ENCODE data around the gene USHBP1. TPM values are rescaled to one million over a fixed set of nuclear protein-coding genes. Genes with fewer than 3 reads are reported as not detected.
A peak's percentile ranks its signal among the peaks of the same experiment; 100 is the strongest.

USHBP1 gene, protein sequence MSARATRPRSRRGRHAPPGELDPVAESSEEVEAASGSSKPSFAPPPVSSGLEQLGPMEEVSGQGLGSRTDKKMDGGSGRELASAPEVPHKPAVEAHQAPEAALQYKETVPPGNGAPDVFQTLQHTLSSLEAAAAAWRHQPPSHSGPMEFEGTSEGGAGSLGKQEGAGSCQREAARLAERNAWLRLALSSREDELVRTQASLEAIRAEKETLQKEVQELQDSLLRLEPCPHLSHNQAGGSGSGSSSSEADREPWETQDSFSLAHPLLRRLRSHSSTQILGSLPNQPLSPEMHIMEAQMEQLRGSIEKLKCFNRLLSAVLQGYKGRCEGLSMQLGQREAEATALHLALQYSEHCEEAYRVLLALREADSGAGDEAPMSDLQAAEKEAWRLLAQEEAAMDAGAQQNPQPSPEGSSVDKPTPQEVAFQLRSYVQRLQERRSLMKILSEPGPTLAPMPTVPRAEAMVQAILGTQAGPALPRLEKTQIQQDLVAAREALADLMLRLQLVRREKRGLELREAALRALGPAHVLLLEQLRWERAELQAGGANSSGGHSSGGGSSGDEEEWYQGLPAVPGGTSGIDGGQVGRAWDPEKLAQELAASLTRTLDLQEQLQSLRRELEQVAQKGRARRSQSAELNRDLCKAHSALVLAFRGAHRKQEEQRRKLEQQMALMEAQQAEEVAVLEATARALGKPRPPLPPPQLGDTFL
- total RNA-seq (1 to 10 TPM; 2.6 to 8.6 (median 3.3) TPM), polyA plus RNA-seq (1 to 10 TPM; 3.7 to 5.0 (median 4.0) TPM)
- long read RNA-seq, donor 1, partial matches to known transcripts: 1 of 3 reads
- long read RNA-seq, donor 1, other reads (novel, unspliced or antisense): 1 of 3 reads
- long read RNA-seq, donor 2, partial matches to known transcripts: 2 of 6 reads
- long read RNA-seq, donor 2, other reads (novel, unspliced or antisense): 2 of 6 reads

DNA sequence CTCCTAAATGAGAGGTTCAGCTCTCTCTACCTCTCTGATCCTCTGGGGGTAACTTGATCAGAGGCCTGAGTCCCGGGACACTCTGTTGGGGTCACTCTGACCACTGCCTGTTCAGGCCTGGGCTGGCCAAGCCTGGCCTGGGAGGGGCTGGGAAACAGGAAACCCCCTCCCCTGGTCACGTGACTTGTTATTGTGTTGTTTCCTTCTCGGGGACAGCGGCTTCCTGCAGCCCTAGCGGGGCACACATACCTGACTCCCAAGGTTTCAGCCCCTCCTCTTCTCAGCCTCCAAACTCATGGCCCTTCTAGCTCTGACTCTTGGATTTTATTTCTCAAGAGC, at the start of gene USHBP1:
TSS of gene USHBP1 (minus strand) at position 105 of the 339 bp plus-strand sequence. CDS start 446 bp downstream, outside the sequence.
- ATAC-seq (no peak), DNase-seq (peak; percentile 30 to 60)
- Histone ChIP-seq H3K27ac (peak within 1 kb of the TSS; percentile 32), H3K4me3 (peak within 1 kb of the TSS; percentile 52), H3K36me3 (ENCODE audit: insufficient read depth in 1 of 2, low read depth in 1 of 2) (peaks cover 0 to 9% of the 10 kb centered on the region in 2 donors), H3K27me3 (ENCODE audit: insufficient read depth in 3 of 3, low read length in 2 of 3) (no peaks in the 10 kb centered on the region), H3K9me3 (no peaks in the 10 kb centered on the region), H3K4me1 (peaks cover 7% of the 10 kb centered on the region)
- intact Hi-C loops (cut with DNase I): no loop called here
- TF ChIP-seq, protein P1, sequence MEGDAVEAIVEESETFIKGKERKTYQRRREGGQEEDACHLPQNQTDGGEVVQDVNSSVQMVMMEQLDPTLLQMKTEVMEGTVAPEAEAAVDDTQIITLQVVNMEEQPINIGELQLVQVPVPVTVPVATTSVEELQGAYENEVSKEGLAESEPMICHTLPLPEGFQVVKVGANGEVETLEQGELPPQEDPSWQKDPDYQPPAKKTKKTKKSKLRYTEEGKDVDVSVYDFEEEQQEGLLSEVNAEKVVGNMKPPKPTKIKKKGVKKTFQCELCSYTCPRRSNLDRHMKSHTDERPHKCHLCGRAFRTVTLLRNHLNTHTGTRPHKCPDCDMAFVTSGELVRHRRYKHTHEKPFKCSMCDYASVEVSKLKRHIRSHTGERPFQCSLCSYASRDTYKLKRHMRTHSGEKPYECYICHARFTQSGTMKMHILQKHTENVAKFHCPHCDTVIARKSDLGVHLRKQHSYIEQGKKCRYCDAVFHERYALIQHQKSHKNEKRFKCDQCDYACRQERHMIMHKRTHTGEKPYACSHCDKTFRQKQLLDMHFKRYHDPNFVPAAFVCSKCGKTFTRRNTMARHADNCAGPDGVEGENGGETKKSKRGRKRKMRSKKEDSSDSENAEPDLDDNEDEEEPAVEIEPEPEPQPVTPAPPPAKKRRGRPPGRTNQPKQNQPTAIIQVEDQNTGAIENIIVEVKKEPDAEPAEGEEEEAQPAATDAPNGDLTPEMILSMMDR (IDR thresholded peaks at IDR 0.05): no peak
- 25 to 30% (median 30%) methylated on average over 5 of the region's 5 CpGs for WGBS, 3 donors

DNA sequence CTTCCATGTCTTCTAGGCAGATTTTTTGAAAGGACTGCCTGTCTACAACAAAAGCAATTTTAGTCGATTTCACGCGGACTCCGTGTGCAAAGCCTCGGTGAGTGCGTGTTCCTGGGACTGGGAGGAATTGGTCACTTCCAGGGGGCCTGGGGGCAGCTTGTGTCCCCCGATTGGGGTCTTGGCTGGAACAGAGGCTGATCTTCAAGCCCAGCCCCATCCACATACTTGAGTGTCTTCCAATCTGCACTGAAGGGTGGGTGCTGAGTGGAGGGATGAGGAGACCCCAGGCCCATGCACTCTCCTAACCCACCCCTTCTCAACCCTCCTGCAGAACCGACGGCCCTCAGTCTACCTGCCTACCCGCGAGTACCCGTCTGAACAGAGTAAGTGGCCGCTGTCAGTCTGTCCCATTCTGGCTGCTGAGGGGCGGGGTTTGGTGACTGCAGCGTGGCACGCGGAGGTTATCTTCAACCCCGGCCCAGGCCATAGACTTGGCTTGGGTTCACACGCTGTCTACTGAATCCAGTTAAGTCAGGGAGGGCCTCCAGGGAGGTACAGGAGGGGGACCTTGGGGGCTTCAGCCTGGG, 49.6 kb upstream of the USHBP1 start:
- H3K36me3 ChIP-seq (ENCODE audit: insufficient read depth in 1 of 2, low read depth in 1 of 2): peaks cover 0 to 41% of the 10 kb centered on the region in 2 donors
- ATAC-seq: no peak
- no peak for DNase-seq
- 90 to 91% (median 90%) methylated on average over 19 of the region's 19 CpGs for WGBS, 3 donors
- no peaks in the 10 kb centered on the region for H3K9me3 ChIP-seq
- peaks cover 21% of the 10 kb centered on the region for H3K4me1 ChIP-seq
- intact Hi-C loops (cut with DNase I): no loop called here
- TF ChIP-seq, protein P1 (IDR thresholded peaks at IDR 0.05): no peak
- H3K27ac ChIP-seq: no peak overlapping the region
- peaks cover 0 to 1% (median 0%) of the 10 kb centered on the region in 3 donors for H3K27me3 ChIP-seq (ENCODE audit: insufficient read depth in 3 of 3, low read length in 2 of 3)
- no peak overlapping the region for H3K4me3 ChIP-seq

DNA sequence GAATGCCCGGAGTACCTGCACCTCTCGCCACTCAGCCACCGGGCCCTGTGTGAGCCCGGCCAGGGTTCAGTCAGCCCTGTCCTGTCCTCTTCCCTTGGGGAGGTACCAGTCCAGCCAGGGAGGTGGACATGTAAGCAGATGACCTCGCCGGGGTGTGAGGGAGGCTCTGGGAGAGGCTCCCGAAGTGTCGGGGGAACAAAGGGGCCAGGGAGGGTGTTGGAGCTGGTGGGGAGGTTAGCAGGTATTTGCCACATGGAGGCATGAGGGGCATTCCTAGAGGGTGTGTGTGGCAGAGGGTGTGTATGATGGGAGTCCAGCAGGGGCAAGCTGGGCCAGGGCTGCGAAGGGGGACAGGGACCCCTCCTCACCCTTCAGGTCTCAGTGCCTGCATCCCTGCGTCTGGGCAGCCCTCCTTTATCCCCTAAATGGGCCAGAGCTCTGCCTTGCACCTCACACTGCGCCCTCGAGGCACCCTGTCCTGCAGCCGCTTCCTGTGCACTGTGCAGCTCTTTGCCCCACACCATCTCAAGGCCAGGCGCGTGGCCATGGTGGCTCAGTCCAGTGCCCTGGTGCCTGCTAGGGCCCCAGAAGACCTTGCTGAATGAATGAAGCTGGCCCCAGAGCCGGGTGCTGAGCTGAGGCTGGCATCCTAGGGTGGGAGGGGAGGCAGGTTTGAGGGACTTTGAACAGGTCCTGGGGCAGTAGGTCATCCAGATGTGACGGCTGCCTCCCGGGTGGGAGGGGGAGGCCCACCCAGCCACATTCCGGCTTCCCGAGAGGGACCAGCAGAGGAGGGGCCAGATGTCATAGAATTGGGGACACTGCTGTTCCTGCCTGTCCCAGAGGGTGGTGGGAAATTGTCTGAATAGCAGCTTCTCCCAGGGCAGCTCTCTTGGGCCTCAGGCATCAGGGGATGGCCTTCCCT, 47.9 kb upstream of the USHBP1 start:
- no peak for ATAC-seq
- H3K36me3 ChIP-seq (ENCODE audit: insufficient read depth in 1 of 2, low read depth in 1 of 2): peaks cover 0 to 38% of the 10 kb centered on the region in 2 donors
- no peak overlapping the region for H3K27ac ChIP-seq
- no peak overlapping the region for H3K4me3 ChIP-seq
- peaks cover 22% of the 10 kb centered on the region for H3K4me1 ChIP-seq
- H3K9me3 ChIP-seq: no peaks in the 10 kb centered on the region
- TF ChIP-seq, protein P1 (IDR thresholded peaks at IDR 0.05): no peak
- WGBS, 3 donors: 82 to 86% (median 86%) methylated on average over 20 of the region's 20 CpGs
- intact Hi-C loops (cut with DNase I): no loop called here
- DNase-seq: no peak
- H3K27me3 ChIP-seq (ENCODE audit: insufficient read depth in 3 of 3, low read length in 2 of 3): peaks cover 0 to 1% (median 0%) of the 10 kb centered on the region in 3 donors
